Tibial nerve (tissue), 3 donors: ENCODE data around the gene CPXM1.

Experiments used
- CTCF ChIP-seq, 5 experiments: fragments of 200-600 bp in 3 of 5; fragments of 450-650 bp in 2 of 5; sonication (generic) in 3 of 5; IDR thresholded peaks; one replicate each; pipeline ENCODE4 v1.5.1; 2016 to 2019; ENCODE audit warnings: antibody characterized with exemption in 5 of 5, mild to moderate bottlenecking in 3 of 5, moderate library complexity in 2 of 5
- POLR2A ChIP-seq, 2 donors: fragments of 450-650 bp; IDR thresholded peaks; one replicate each; pipeline ENCODE4 v1.6.1; 2017; ENCODE audit warnings: antibody characterized with exemption in 2 of 2, mild to moderate bottlenecking in 2 of 2, moderate library complexity in 2 of 2

DNA sequence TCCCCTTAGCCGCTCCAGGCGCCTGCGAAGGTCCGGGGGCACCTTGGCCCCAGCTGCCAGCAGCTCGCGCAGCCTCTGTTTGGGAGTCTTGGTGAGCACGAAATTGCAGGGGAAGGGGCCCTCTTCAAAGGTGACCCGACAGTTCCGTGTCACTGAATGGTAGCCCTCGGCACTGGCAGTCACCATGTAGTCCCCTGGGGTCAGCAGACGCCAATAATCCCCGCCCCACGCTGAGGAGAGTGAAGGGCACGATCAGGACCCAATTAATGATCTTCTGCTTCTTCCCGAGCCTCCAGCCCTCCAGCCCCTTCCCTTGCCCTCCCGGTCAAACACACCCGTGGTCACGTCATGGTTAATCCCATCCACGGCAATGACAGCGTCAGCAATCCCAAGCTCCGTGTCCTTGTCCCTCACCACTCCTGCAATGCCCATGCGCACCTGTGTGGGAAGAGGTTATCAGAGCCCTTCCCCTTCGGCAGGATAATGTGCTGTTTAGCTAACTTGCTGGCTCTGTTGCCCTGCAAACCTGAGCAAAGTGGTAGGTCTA lies 6.2 kb downstream of the CPXM1 start:
- TF ChIP-seq CTCF (IDR thresholded peaks at IDR 0.05) (no peak), POLR2A (IDR thresholded peaks at IDR 0.05) (no peak)
